Measurements from ENCODE around the gene ANKS6. TPM values are rescaled to one million over a fixed set of nuclear protein-coding genes. Genes with fewer than 3 reads are reported as not detected.
A peak's percentile ranks its signal among the peaks of the same experiment; 100 is the strongest.

Gene ANKS6
- total and polyA plus RNA-seq, 2 of the 8 experiments (the other 6 are each of a cell fraction or from before 2014, with no cell fraction given), result 34.1 to 56.3 TPM

DNA sequence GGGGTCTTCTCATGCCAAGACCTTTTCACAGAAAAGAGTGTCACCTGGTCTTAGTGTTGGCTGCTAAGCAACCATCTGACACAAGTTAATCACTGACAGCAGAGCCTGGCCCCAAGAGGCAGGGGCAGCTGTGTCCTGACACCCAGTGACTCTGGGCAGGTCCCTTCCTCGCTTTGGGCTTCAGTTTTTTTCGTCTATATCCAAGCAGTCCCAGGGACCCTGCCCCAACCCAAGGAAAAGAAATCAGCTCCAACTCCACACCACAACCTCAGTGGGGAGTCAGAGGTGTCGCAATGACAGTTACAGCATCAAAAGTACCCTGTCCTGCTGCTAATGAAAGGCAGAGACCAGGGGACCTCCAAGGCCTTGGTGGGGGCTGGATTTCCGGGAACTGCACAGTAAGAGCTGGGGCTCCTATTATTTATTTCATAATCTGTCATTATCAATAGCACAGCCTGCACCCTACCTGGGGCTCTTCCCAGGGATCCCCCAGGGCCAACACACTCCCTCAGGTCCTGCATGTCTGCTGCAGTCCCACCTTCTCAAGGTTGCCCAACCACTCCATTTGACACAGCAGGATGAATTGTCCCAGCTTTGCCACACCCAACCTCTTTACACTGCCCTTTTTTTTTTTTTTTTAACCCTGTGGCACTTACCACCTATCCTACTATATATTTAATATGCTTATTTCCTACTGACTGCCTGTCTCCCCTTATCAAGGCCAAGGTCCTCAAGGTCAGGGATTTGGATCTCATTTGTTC lies 9.4 kb downstream of the ANKS6 start:
- CTCF ChIA-PET (ENCODE audit: partially characterized antibody), result interaction anchor here (1.2 to 2.9 kb wide), 2 partner anchors 11 to 20 kb away, joined by 3 to 24 read pairs; no protein-coding TSS in a partner anchor

More for the DNA sequence above, 9.4 kb downstream of the ANKS6 start:
- Histone ChIP-seq H4K91ac (replicated peaks; ENCODE audit: insufficient read length, low read length) (no peak overlapping the region), H3K4me3 (ENCODE audit: extremely low read depth in 1 of 4, insufficient read depth in 2 of 4, low read depth in 3 of 4, low read length in 4 of 4) (no peak overlapping the region), H2BK15ac (ENCODE audit: low read length) (no peak overlapping the region), H3K4me1 (replicated peaks in 1 of 4; ENCODE audit: control insufficient read depth in 3 of 4, insufficient read depth in 4 of 4, low read length in 3 of 4) (peaks cover 3 to 7% (median 5%) of the 10 kb centered on the region in 4 experiments), H3K4ac (replicated peaks; ENCODE audit: insufficient read length, low read depth, low read length) (no peak overlapping the region), H3K36me3 (ENCODE audit: control insufficient read depth in 2 of 4, insufficient read depth in 4 of 4, low read length in 3 of 4) (peaks cover 9 to 36% (median 18%) of the 10 kb centered on the region in 4 experiments; a peak in 7 of 8 replicates), H2AFZ (ENCODE audit: low read length) (no peak overlapping the region), H3K9ac (replicated peaks in 1 of 4; ENCODE audit: extremely low read depth in 1 of 4, low read depth in 3 of 4, low read length in 3 of 4) (no peak overlapping the region), H4K8ac (ENCODE audit: extremely low read depth, insufficient read depth, low read length) (no peak overlapping the region), H3K23ac (ENCODE audit: insufficient read length) (no peak overlapping the region), H3K56ac (replicated peaks; ENCODE audit: insufficient read length, low read depth, low read length) (no peak overlapping the region), H4K5ac (ENCODE audit: insufficient read length, low read depth, low read length) (no peak overlapping the region), H4K20me1 (replicated peaks in 1 of 2; ENCODE audit: control insufficient read depth in 1 of 2, insufficient read depth in 2 of 2, low read length in 2 of 2) (peaks cover 7 to 19% of the 10 kb centered on the region in 2 experiments), H3K9me3 (ENCODE audit: insufficient read depth in 2 of 2, low read depth in 1 of 2, low read length in 1 of 2) (no peaks in the 10 kb centered on the region), H3K27me3 (replicated peaks in 1 of 4; ENCODE audit: control insufficient read depth in 3 of 4, extremely low read depth in 1 of 4, insufficient read depth in 3 of 4, low read length in 3 of 4) (no peaks in the 10 kb centered on the region), H3K14ac (ENCODE audit: insufficient read length) (no peak overlapping the region), H3K4me2 (ENCODE audit: insufficient read depth in 1 of 2, low read depth in 2 of 2, low read length in 2 of 2) (no peak overlapping the region), H2BK5ac (ENCODE audit: low read depth, low read length) (no peak overlapping the region), H2BK12ac (ENCODE audit: low read depth, low read length) (no peak overlapping the region), H3K79me2 (ENCODE audit: control insufficient read depth in 1 of 2, insufficient read depth in 2 of 2, low read length in 2 of 2) (peaks cover 0 to 14% of the 10 kb centered on the region in 2 experiments; a peak in 2 of 4 replicates), H2BK20ac (ENCODE audit: low read length) (no peak overlapping the region), H3K27ac (ENCODE audit: low read depth, low read length) (no peak overlapping the region), H3K79me1 (ENCODE audit: low read depth, low read length) (peaks cover 10% of the 10 kb centered on the region; the same call in 1 of the 2 replicates), H3K23me2 (ENCODE audit: low read depth, low read length) (no peaks in the 10 kb centered on the region), H2AK5ac (ENCODE audit: low read depth, low read length) (no peak overlapping the region), H2BK120ac (replicated peaks; ENCODE audit: low read depth, low read length) (no peak overlapping the region), H3K18ac (ENCODE audit: extremely low read depth, low read length) (no peak overlapping the region)
- DNase-seq (ENCODE audit: low read depth in 1 of 2, low spot score in 2 of 2) (peak in 1 of 2 experiments; percentile 24), FAIRE-seq (no peak)
- WGBS, 2 experiments (ENCODE audit: extremely low coverage in 1 of 2, insufficient coverage in 1 of 2, insufficient read length in 1 of 2, insufficient replicate concordance in 2 of 2, low coverage in 1 of 2, low lambda C conversion rate in 2 of 2, missing lambda C conversion rate in 1 of 2), result 96% methylated on average over 4 of the region's 4 CpGs; no CpG with 5 or more reads in 1 of the 2 experiments
- POLR2A ChIA-PET (ENCODE audit: partially characterized antibody), result no interaction called here
- TF ChIP-seq ASH2L (IDR thresholded peaks at IDR 0.05; ENCODE audit: low read length), result no peak
- TF ChIP-seq, protein P1, sequence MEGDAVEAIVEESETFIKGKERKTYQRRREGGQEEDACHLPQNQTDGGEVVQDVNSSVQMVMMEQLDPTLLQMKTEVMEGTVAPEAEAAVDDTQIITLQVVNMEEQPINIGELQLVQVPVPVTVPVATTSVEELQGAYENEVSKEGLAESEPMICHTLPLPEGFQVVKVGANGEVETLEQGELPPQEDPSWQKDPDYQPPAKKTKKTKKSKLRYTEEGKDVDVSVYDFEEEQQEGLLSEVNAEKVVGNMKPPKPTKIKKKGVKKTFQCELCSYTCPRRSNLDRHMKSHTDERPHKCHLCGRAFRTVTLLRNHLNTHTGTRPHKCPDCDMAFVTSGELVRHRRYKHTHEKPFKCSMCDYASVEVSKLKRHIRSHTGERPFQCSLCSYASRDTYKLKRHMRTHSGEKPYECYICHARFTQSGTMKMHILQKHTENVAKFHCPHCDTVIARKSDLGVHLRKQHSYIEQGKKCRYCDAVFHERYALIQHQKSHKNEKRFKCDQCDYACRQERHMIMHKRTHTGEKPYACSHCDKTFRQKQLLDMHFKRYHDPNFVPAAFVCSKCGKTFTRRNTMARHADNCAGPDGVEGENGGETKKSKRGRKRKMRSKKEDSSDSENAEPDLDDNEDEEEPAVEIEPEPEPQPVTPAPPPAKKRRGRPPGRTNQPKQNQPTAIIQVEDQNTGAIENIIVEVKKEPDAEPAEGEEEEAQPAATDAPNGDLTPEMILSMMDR (IDR thresholded peaks at IDR 0.05; ENCODE audit: control extremely low read depth in 1 of 3, insufficient read depth in 1 of 3, low read depth in 1 of 3, low read length in 3 of 3), result no peak
- TF ChIP-seq TAF1 (IDR thresholded peaks at IDR 0.05; ENCODE audit: low read depth, low read length), result no peak
- no peak for TF ChIP-seq TCF12 (IDR thresholded peaks at IDR 0.05; ENCODE audit: low read depth, low read length)

Measured in H1 (cell line).